A673 (cell line): ENCODE measurements around the gene EMILIN2.

ENCODE experiments used
- EZH2 ChIP-seq: fragments of 200-600 bp; sonication (generic); IDR thresholded peaks from 2 replicates; pipeline ENCODE4 v1.6.1; 2017; ENCODE audit warnings: borderline replicate concordance, low read depth, mild to moderate bottlenecking, mixed read lengths, antibody characterized with exemption, low read length; ENCODE audit not compliant: poor library complexity, severe bottlenecking
- TF ChIP-seq, protein P1 (sequence below): fragments of 300-800, 200-600 bp; sonication (generic); conservative IDR thresholded peaks from 2 replicates; pipeline ENCODE4 v1.5.1; 2017; ENCODE audit warnings: low read depth, mild to moderate bottlenecking, antibody characterized with exemption, low read length, moderate library complexity, mixed read lengths

- TF ChIP-seq, protein P1, sequence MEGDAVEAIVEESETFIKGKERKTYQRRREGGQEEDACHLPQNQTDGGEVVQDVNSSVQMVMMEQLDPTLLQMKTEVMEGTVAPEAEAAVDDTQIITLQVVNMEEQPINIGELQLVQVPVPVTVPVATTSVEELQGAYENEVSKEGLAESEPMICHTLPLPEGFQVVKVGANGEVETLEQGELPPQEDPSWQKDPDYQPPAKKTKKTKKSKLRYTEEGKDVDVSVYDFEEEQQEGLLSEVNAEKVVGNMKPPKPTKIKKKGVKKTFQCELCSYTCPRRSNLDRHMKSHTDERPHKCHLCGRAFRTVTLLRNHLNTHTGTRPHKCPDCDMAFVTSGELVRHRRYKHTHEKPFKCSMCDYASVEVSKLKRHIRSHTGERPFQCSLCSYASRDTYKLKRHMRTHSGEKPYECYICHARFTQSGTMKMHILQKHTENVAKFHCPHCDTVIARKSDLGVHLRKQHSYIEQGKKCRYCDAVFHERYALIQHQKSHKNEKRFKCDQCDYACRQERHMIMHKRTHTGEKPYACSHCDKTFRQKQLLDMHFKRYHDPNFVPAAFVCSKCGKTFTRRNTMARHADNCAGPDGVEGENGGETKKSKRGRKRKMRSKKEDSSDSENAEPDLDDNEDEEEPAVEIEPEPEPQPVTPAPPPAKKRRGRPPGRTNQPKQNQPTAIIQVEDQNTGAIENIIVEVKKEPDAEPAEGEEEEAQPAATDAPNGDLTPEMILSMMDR = no peak
- TF ChIP-seq EZH2 = no peak
Observed at GRCh38 chr18:2826581-2826980, 20.2 kb upstream of the EMILIN2 start.
